DOHH2 (cell line): ENCODE data around the gene ARHGEF1.
A peak's percentile ranks its signal among the peaks of the same experiment; 100 is the strongest.

Source experiments
- H3F3A ChIP-seq: fragments of 200-600 bp; sonication (generic), shearing (Covaris generic); 2 replicates; pipeline ENCODE4 v1.6.0; 2016; ENCODE audit warnings: antibody characterized with exemption, mild to moderate bottlenecking; ENCODE audit not compliant: control insufficient read depth, insufficient read depth
- H3K27ac ChIP-seq: fragments of 200-600 bp; sonication (generic); 2 replicates; pipeline ENCODE4 v1.5.1; 2014; ENCODE audit warnings: low read depth, mild to moderate bottlenecking, low read length, moderate library complexity
- H3K27me3 ChIP-seq: fragments of 200-600 bp; sonication (generic); 2 replicates; pipeline ENCODE4 v1.6.1; 2014; ENCODE audit warnings: mild to moderate bottlenecking, low read length, mixed read lengths; ENCODE audit not compliant: control insufficient read depth
- H3K36me3 ChIP-seq: fragments of 200-600 bp; sonication (generic); 2 replicates; pipeline ENCODE4 v1.6.1; 2014; ENCODE audit warnings: mild to moderate bottlenecking, low read length, moderate library complexity, mixed read lengths; ENCODE audit not compliant: control insufficient read depth
- H3K4me1 ChIP-seq: fragments of 200-600 bp; sonication (generic); 2 replicates; pipeline ENCODE4 v1.6.1; 2014; ENCODE audit warnings: mild to moderate bottlenecking, low read length, mixed read lengths; ENCODE audit not compliant: control insufficient read depth
- H3K4me2 ChIP-seq: fragments of 200-600 bp; sonication (generic); 2 replicates; pipeline ENCODE4 v1.6.0; 2014; ENCODE audit warnings: mild to moderate bottlenecking, low read length, moderate library complexity
- H3K4me3 ChIP-seq: fragments of 200-600 bp; sonication (generic); 2 replicates; pipeline ENCODE4 v1.5.1; 2014; ENCODE audit warnings: mild to moderate bottlenecking, low read length, mixed read lengths
- H3K79me2 ChIP-seq: fragments of 200-600 bp; sonication (generic); 2 replicates; pipeline ENCODE4 v1.6.1; 2014; ENCODE audit warnings: mild to moderate bottlenecking, low read length, mixed read lengths; ENCODE audit not compliant: control insufficient read depth
- H3K9me2 ChIP-seq: fragments of 200-600 bp; sonication (generic); replicated peaks from 2 replicates; pipeline ENCODE4 v1.6.1; 2014; ENCODE audit warnings: mild to moderate bottlenecking, low read length, mixed read lengths; ENCODE audit not compliant: control insufficient read depth
- H3K9me3 ChIP-seq: fragments of 200-600 bp; sonication (generic); 2 replicates; pipeline ENCODE4 v1.6.1; 2014; ENCODE audit warnings: antibody characterized with exemption, low read length, mixed read lengths; ENCODE audit not compliant: control insufficient read depth, insufficient read depth
- H4K20me1 ChIP-seq: fragments of 200-600 bp; sonication (generic); 2 replicates; pipeline ENCODE4 v1.6.0; 2014; ENCODE audit warnings: low read depth, mild to moderate bottlenecking, antibody characterized with exemption, low read length, moderate library complexity; ENCODE audit not compliant: control insufficient read depth, insufficient read depth
- CTCF ChIP-seq: fragments of 200-600 bp; sonication (generic); IDR thresholded peaks from one replicate; pipeline ENCODE4 v1.5.1; 2014; ENCODE audit warnings: antibody characterized with exemption, mild to moderate bottlenecking, low read depth, low read length; ENCODE audit not compliant: poor library complexity, severe bottlenecking
- EZH2phosphoT487 ChIP-seq: fragments of 200-600 bp; sonication (generic); IDR thresholded peaks from 2 replicates; pipeline ENCODE4 v1.6.1; 2017; ENCODE audit warnings: borderline replicate concordance, mild to moderate bottlenecking, antibody characterized with exemption, low read length, moderate library complexity, mixed read lengths

Gene ARHGEF1

GRCh38 chr19:41888926-41889325 lies 5.9 kb downstream of the ARHGEF1 start:
- TF ChIP-seq EZH2phosphoT487 (no peak), CTCF (peak; percentile 26)
- Histone ChIP-seq H3F3A (peaks cover 6% of the 10 kb centered on the region; the same call in 1 of the 2 replicates), H3K27me3 (no peaks in the 10 kb centered on the region), H3K4me2 (no peak overlapping the region; the same call in 1 of the 2 replicates), H3K79me2 (peaks cover 70% of the 10 kb centered on the region), H3K9me3 (no peaks in the 10 kb centered on the region), H3K4me3 (no peak overlapping the region), H4K20me1 (no peaks in the 10 kb centered on the region), H3K4me1 (peaks cover 63% of the 10 kb centered on the region), H3K36me3 (peaks cover 82% of the 10 kb centered on the region), H3K9me2 (no peaks in the 10 kb centered on the region), H3K27ac (peak overlapping the region; percentile 22; the same call in 1 of the 2 replicates)

- peak overlapping the region; percentile 22; the same call in 1 of the 2 replicates for H3K27ac ChIP-seq
- H3K4me3 ChIP-seq = no peak overlapping the region
- H3K4me1 ChIP-seq = peaks cover 61% of the 10 kb centered on the region
- no peaks in the 10 kb centered on the region for H4K20me1 ChIP-seq
- no peak overlapping the region for H3K4me2 ChIP-seq
- H3K9me2 ChIP-seq = no peaks in the 10 kb centered on the region
- H3K79me2 ChIP-seq = peaks cover 62% of the 10 kb centered on the region
- TF ChIP-seq EZH2phosphoT487 (no peak), CTCF (no peak)
- no peaks in the 10 kb centered on the region for H3K9me3 ChIP-seq
- no peaks in the 10 kb centered on the region for H3K27me3 ChIP-seq
- peaks cover 86% of the 10 kb centered on the region for H3K36me3 ChIP-seq
- H3F3A ChIP-seq = peaks cover 6% of the 10 kb centered on the region; the same call in 1 of the 2 replicates
These were observed 6.9 kb downstream of the ARHGEF1 start for GRCh38 chr19:41889896-41890295.

- peaks cover 52% of the 10 kb centered on the region for H3K4me1 ChIP-seq
- no peak overlapping the region for H3K27ac ChIP-seq
- peaks cover 88% of the 10 kb centered on the region for H3K36me3 ChIP-seq
These were observed 8.0 kb downstream of the ARHGEF1 start for GRCh38 chr19:41890936-41891335.

More at GRCh38 chr19:41890936-41891335, 8.0 kb downstream of the ARHGEF1 start:
- Histone ChIP-seq H3K27me3 (no peaks in the 10 kb centered on the region), H3K9me3 (no peaks in the 10 kb centered on the region), H3F3A (peaks cover 6% of the 10 kb centered on the region; the same call in 1 of the 2 replicates), H3K79me2 (peaks cover 52% of the 10 kb centered on the region), H3K9me2 (no peaks in the 10 kb centered on the region), H3K4me3 (no peak overlapping the region), H4K20me1 (no peaks in the 10 kb centered on the region), H3K4me2 (no peak overlapping the region)
- TF ChIP-seq EZH2phosphoT487 (no peak), CTCF (no peak)
